ENCODE results near the gene SLC29A3.

The SLC29A3 gene

DNA sequence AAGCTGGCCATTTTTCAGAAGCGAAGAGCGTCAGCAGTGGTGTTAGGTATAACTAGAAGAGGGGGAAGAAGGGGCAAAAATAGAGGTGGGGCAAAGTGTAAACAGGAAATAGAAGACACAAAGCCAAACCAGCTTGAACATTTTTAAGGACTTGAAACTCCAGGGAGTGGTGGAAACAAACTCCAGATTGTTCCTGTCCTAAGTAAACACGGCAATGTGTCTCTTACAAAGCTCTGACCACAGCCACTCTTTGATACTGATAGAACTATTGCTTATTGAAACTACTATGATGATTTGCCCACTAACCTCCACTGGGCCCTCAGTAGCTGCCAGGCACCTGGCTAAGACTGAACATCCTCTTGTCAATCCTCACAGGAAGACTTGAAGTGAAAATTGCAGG, 56.9 kb downstream of the SLC29A3 start:
- no peak overlapping the region for H3K27ac ChIP-seq (ENCODE audit: low read depth, low read length)
- no peak overlapping the region for H3K4me3 ChIP-seq (ENCODE audit: low read length)
- H3K79me2 ChIP-seq (ENCODE audit: control insufficient read depth, insufficient read depth, low read length): no peaks in the 10 kb centered on the region
- no peak overlapping the region for H3K56ac ChIP-seq (ENCODE audit: low read length)
- no peak overlapping the region for H3K18ac ChIP-seq (ENCODE audit: low read length)
- H3K4me2 ChIP-seq (ENCODE audit: low read length): no peak overlapping the region
- H3K4me1 ChIP-seq (ENCODE audit: control insufficient read depth, low read depth, low read length): peaks cover 3% of the 10 kb centered on the region
- H4K5ac ChIP-seq (ENCODE audit: low read length): no peak overlapping the region
- H2AK5ac ChIP-seq (ENCODE audit: low read length): no peak overlapping the region
- no peak overlapping the region for H4K8ac ChIP-seq (ENCODE audit: low read depth, low read length)
- H2BK120ac ChIP-seq (ENCODE audit: low read depth, low read length): no peak overlapping the region
- H3K23ac ChIP-seq (ENCODE audit: low read length): no peak overlapping the region
- H2BK15ac ChIP-seq (replicated peaks; ENCODE audit: low read depth): no peak overlapping the region
- WGBS (ENCODE audit: extremely low coverage, insufficient coverage, low lambda C conversion rate): no CpG with 5 or more reads among the region's 3 CpGs
- no peak overlapping the region for H2BK5ac ChIP-seq (ENCODE audit: low read length)
- no peak overlapping the region for H3K4ac ChIP-seq (ENCODE audit: low read depth, low read length)
- H3K27me3 ChIP-seq (ENCODE audit: insufficient read depth, low read length, poor library complexity): no peaks in the 10 kb centered on the region
- DNase-seq: no peak
- no peaks in the 10 kb centered on the region for H3K36me3 ChIP-seq (ENCODE audit: control insufficient read depth, insufficient read depth, low read length)
- no peak overlapping the region for H3K9ac ChIP-seq (ENCODE audit: low read length)
- no peaks in the 10 kb centered on the region for H3K79me1 ChIP-seq (ENCODE audit: low read length)

DNA sequence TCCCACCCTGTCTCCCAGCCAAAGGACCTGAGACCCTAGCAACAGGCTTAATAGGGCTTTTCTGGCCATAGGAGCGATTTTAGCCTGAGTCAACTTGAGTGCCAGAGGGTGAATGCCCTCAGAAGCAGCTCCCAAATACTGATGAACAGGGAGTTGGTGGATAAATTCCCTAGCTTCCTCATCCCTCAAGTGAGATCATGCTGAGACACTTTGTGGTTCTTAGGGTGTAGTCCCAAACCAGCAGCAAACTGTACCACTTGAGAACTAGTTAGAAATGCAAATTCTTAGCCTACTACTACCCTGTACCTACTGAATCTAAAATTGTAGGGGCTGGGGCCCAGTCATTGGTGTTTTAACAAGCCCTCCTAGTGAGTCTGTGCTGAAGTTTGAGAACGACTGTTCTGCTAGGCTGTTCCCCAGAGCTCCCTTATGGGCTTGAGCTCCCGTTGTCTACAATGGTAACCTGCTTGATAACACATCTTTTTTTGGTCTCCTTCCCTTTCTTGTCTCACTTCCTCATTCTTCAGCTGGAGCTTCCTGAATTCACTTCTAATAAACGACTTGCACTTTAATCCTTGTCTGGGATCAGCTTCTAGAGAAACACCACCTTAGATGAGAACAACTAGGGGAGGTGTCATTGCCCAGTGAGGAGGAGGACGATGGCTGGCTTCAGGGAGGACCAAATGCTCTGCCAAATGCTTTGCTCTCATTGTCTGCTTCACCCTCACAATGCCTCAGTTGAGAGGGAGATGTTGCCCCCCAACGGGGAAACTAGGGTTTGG, 59.5 kb downstream of the SLC29A3 start:
- Histone ChIP-seq H2BK120ac (ENCODE audit: low read depth, low read length) (no peak overlapping the region), H3K4me3 (ENCODE audit: low read length) (no peak overlapping the region), H3K56ac (ENCODE audit: low read length) (no peak overlapping the region), H3K79me2 (ENCODE audit: control insufficient read depth, insufficient read depth, low read length) (no peaks in the 10 kb centered on the region), H3K18ac (ENCODE audit: low read length) (no peak overlapping the region), H3K79me1 (ENCODE audit: low read length) (no peaks in the 10 kb centered on the region), H3K27me3 (ENCODE audit: insufficient read depth, low read length, poor library complexity) (no peaks in the 10 kb centered on the region), H3K4ac (ENCODE audit: low read depth, low read length) (no peak overlapping the region), H2BK15ac (replicated peaks; ENCODE audit: low read depth) (no peak overlapping the region), H3K4me1 (ENCODE audit: control insufficient read depth, low read depth, low read length) (no peaks in the 10 kb centered on the region), H4K5ac (ENCODE audit: low read length) (no peak overlapping the region), H2AK5ac (ENCODE audit: low read length) (no peak overlapping the region), H3K36me3 (ENCODE audit: control insufficient read depth, insufficient read depth, low read length) (no peaks in the 10 kb centered on the region), H2BK5ac (ENCODE audit: low read length) (no peak overlapping the region), H4K8ac (ENCODE audit: low read depth, low read length) (no peak overlapping the region), H3K4me2 (ENCODE audit: low read length) (no peak overlapping the region), H3K23ac (ENCODE audit: low read length) (no peak overlapping the region), H3K9ac (ENCODE audit: low read length) (no peak overlapping the region), H3K27ac (ENCODE audit: low read depth, low read length) (no peak overlapping the region)
- DNase-seq: no peak
- WGBS (ENCODE audit: extremely low coverage, insufficient coverage, low lambda C conversion rate): no CpG with 5 or more reads among the region's 6 CpGs

DNA sequence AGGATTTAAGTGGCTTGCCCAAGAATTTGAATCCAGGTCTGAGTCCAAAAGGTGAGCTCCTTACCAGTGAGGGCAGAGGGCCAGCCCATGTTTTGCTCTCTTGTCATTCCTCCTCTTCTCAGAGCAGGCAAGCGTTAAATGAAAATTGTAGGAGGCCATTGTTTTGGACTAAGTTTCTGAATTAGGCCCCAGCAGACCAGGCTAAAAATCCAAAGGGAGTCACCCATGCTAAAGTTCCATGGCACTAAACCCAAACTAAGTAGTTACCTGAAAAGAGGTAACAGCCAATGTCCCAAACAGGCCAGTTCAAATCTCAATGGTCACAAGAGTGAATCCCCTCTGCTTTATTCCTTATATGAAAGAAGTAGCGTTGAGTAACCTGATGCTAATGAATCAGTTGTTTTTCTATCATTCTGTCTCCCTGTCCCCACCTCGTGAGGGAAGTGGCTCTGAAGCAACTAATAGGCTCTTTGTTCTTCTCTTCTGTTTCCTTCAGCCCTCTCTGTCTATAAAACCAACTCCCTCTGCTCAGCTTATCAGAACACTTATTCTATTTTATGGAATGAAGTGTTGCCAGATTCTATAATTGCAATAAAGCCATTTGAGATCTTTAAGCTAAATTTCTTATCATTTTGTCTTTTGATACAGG, 60.2 kb downstream of the SLC29A3 start:
- no peak for DNase-seq
- Histone ChIP-seq H4K8ac (ENCODE audit: low read depth, low read length) (no peak overlapping the region), H3K18ac (ENCODE audit: low read length) (no peak overlapping the region), H3K56ac (ENCODE audit: low read length) (no peak overlapping the region), H3K36me3 (ENCODE audit: control insufficient read depth, insufficient read depth, low read length) (no peaks in the 10 kb centered on the region), H3K79me2 (ENCODE audit: control insufficient read depth, insufficient read depth, low read length) (no peaks in the 10 kb centered on the region), H3K4me2 (ENCODE audit: low read length) (no peak overlapping the region), H3K27ac (ENCODE audit: low read depth, low read length) (no peak overlapping the region), H3K23ac (ENCODE audit: low read length) (no peak overlapping the region), H2BK5ac (ENCODE audit: low read length) (no peak overlapping the region), H2BK15ac (replicated peaks; ENCODE audit: low read depth) (no peak overlapping the region), H3K4me1 (ENCODE audit: control insufficient read depth, low read depth, low read length) (no peaks in the 10 kb centered on the region), H3K27me3 (ENCODE audit: insufficient read depth, low read length, poor library complexity) (no peaks in the 10 kb centered on the region), H3K4ac (ENCODE audit: low read depth, low read length) (no peak overlapping the region), H3K79me1 (ENCODE audit: low read length) (no peaks in the 10 kb centered on the region), H2AK5ac (ENCODE audit: low read length) (no peak overlapping the region), H3K4me3 (ENCODE audit: low read length) (no peak overlapping the region), H2BK120ac (ENCODE audit: low read depth, low read length) (no peak overlapping the region), H3K9ac (ENCODE audit: low read length) (no peak overlapping the region), H4K5ac (ENCODE audit: low read length) (no peak overlapping the region)
- no CpG with 5 or more reads among the region's 3 CpGs for WGBS (ENCODE audit: extremely low coverage, insufficient coverage, low lambda C conversion rate)

DNA sequence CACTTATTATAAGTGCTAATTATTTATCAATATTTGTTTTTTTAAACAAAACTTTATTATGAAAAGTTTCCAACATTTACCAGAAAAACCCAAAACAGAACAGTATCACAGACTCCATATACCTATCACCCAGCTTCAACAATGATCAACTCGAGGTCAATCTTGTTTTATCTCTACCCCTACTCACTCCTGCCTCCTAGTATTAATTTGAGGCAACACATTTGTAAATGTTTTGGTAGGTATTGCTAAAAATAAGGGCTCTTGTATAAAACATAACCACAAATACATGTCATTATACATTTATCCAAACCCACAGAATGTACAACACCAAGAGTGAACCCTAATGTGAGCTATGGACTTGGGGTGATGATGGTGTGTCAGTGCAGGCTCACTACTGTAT, 61.8 kb downstream of the SLC29A3 start:
- Histone ChIP-seq H2BK5ac (ENCODE audit: low read length) (no peak overlapping the region), H3K4me2 (ENCODE audit: low read length) (no peak overlapping the region), H3K27ac (ENCODE audit: low read depth, low read length) (no peak overlapping the region), H3K79me2 (ENCODE audit: control insufficient read depth, insufficient read depth, low read length) (no peaks in the 10 kb centered on the region), H4K8ac (ENCODE audit: low read depth, low read length) (no peak overlapping the region), H2BK15ac (replicated peaks; ENCODE audit: low read depth) (no peak overlapping the region), H3K18ac (ENCODE audit: low read length) (no peak overlapping the region), H3K56ac (ENCODE audit: low read length) (no peak overlapping the region), H3K4ac (ENCODE audit: low read depth, low read length) (no peak overlapping the region), H2BK120ac (ENCODE audit: low read depth, low read length) (no peak overlapping the region), H3K27me3 (ENCODE audit: insufficient read depth, low read length, poor library complexity) (no peaks in the 10 kb centered on the region), H3K9ac (ENCODE audit: low read length) (no peak overlapping the region), H3K79me1 (ENCODE audit: low read length) (no peaks in the 10 kb centered on the region), H3K4me1 (ENCODE audit: control insufficient read depth, low read depth, low read length) (no peaks in the 10 kb centered on the region), H4K5ac (ENCODE audit: low read length) (no peak overlapping the region), H3K4me3 (ENCODE audit: low read length) (no peak overlapping the region), H3K36me3 (ENCODE audit: control insufficient read depth, insufficient read depth, low read length) (no peaks in the 10 kb centered on the region), H3K23ac (ENCODE audit: low read length) (no peak overlapping the region), H2AK5ac (ENCODE audit: low read length) (no peak overlapping the region)
- no CpG with 5 or more reads among the region's 1 CpG for WGBS (ENCODE audit: extremely low coverage, insufficient coverage, low lambda C conversion rate)
- DNase-seq: no peak

DNA sequence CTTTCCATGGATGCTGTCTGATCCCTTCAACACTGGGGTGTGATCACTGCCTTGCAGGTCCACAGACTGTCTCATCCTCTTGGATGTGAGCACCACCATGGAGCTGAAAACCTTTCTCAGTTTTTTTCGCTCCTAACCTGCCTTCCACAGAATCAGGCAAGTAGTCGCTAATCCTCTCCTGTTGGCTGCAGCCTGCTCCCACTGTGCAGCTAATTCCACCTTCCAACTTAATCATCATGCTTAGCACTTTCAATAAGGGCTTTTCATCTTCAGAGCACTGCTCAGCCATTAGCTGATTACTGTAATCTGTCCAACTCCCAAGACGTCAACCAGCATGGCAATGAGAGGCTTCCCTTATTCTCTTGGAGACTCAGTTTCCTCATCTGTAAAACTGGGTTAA, 62.6 kb downstream of the SLC29A3 start:
- H3K27ac ChIP-seq (ENCODE audit: low read depth, low read length): no peak overlapping the region
- no peak overlapping the region for H3K9ac ChIP-seq (ENCODE audit: low read length)
- H3K79me2 ChIP-seq (ENCODE audit: control insufficient read depth, insufficient read depth, low read length): no peaks in the 10 kb centered on the region
- no peaks in the 10 kb centered on the region for H3K79me1 ChIP-seq (ENCODE audit: low read length)
- H3K27me3 ChIP-seq (ENCODE audit: insufficient read depth, low read length, poor library complexity): no peaks in the 10 kb centered on the region
- no peak overlapping the region for H2BK120ac ChIP-seq (ENCODE audit: low read depth, low read length)
- H3K4me2 ChIP-seq (ENCODE audit: low read length): no peak overlapping the region
- no peak overlapping the region for H4K5ac ChIP-seq (ENCODE audit: low read length)
- no peak overlapping the region for H3K18ac ChIP-seq (ENCODE audit: low read length)
- no peak overlapping the region for H3K56ac ChIP-seq (ENCODE audit: low read length)
- H3K23ac ChIP-seq (ENCODE audit: low read length): no peak overlapping the region
- H2BK15ac ChIP-seq (replicated peaks; ENCODE audit: low read depth): no peak overlapping the region
- no CpG with 5 or more reads among the region's 3 CpGs for WGBS (ENCODE audit: extremely low coverage, insufficient coverage, low lambda C conversion rate)
- no peaks in the 10 kb centered on the region for H3K36me3 ChIP-seq (ENCODE audit: control insufficient read depth, insufficient read depth, low read length)
- no peaks in the 10 kb centered on the region for H3K4me1 ChIP-seq (ENCODE audit: control insufficient read depth, low read depth, low read length)
- H3K4me3 ChIP-seq (ENCODE audit: low read length): no peak overlapping the region
- no peak overlapping the region for H2BK5ac ChIP-seq (ENCODE audit: low read length)
- H2AK5ac ChIP-seq (ENCODE audit: low read length): no peak overlapping the region
- no peak overlapping the region for H4K8ac ChIP-seq (ENCODE audit: low read depth, low read length)
- H3K4ac ChIP-seq (ENCODE audit: low read depth, low read length): no peak overlapping the region
- no peak for DNase-seq

Measured in mesendoderm (in vitro differentiated cells).